C4-2B (cell line): ENCODE measurements around the gene GID8.

Experiments used
- CTCF ChIP-seq: fragments of 450-650 bp; conservative IDR thresholded peaks from 2 replicates; pipeline ENCODE4 v1.5.1; 2017; ENCODE audit warnings: mild to moderate bottlenecking
- ZFX ChIP-seq: fragments of 450-650 bp; IDR thresholded peaks from 2 replicates; pipeline ENCODE4 v1.6.1; 2017

GRCh38 chr20:62942456-62942855 lies 4.5 kb downstream of the GID8 start:
- TF ChIP-seq CTCF (no peak), ZFX (no peak)
